Measurements from ENCODE around the gene TMED1.
"Not testable (repeated sequence)": the region's sequence is repeated elsewhere in the genome, so short reads cannot be mapped to it uniquely, and the experiment has no call there.

The TMED1 gene

GRCh38 chr19:10863107-10863717, 27.2 kb upstream of the TMED1 start:
- no peak for DNase-seq (ENCODE audit: extremely low read depth in 1 of 2, low read depth in 1 of 2)

GRCh38 chr19:10862561-10863106, 26.6 kb upstream of the TMED1 start:
- DNase-seq (ENCODE audit: extremely low read depth in 1 of 2, low read depth in 1 of 2) = no peak

GRCh38 chr19:10861103-10861651, 25.2 kb upstream of the TMED1 start:
- DNase-seq (ENCODE audit: extremely low read depth in 1 of 2, low read depth in 1 of 2) = no peak

- no peak for DNase-seq (ENCODE audit: extremely low read depth in 1 of 2, low read depth in 1 of 2)
Measured at GRCh38 chr19:10858204-10858828, 22.3 kb upstream of the TMED1 start.

- DNase-seq (ENCODE audit: extremely low read depth in 1 of 2, low read depth in 1 of 2) = not testable (repeated sequence)
Measured at GRCh38 chr19:10856899-10857298, 20.9 kb upstream of the TMED1 start.

GRCh38 chr19:10855879-10856522, 20.0 kb upstream of the TMED1 start:
- no peak for DNase-seq (ENCODE audit: extremely low read depth in 1 of 2, low read depth in 1 of 2)

GRCh38 chr19:10854350-10855089, 18.5 kb upstream of the TMED1 start:
- DNase-seq (ENCODE audit: extremely low read depth in 1 of 2, low read depth in 1 of 2) = no peak

GRCh38 chr19:10852941-10853340, 16.9 kb upstream of the TMED1 start:
- no peak for DNase-seq (ENCODE audit: extremely low read depth in 1 of 2, low read depth in 1 of 2)

- DNase-seq (ENCODE audit: extremely low read depth in 1 of 2, low read depth in 1 of 2) = no peak
Measured at GRCh38 chr19:10852098-10852800, 16.2 kb upstream of the TMED1 start.

GRCh38 chr19:10850631-10851030, 14.6 kb upstream of the TMED1 start:
- no peak for DNase-seq (ENCODE audit: extremely low read depth in 1 of 2, low read depth in 1 of 2)

GRCh38 chr19:10848230-10848856, 12.3 kb upstream of the TMED1 start, which contains the start of gene C19orf38:
C19orf38 (plus strand) TSS chr19:10848415; CDS start chr19:10848509, 94 bp downstream.
- no peak for DNase-seq (ENCODE audit: extremely low read depth in 1 of 2, low read depth in 1 of 2)

GRCh38 chr19:10846500-10847202, 10.6 kb upstream of the TMED1 start:
- DNase-seq (ENCODE audit: extremely low read depth in 1 of 2, low read depth in 1 of 2) = no peak

GRCh38 chr19:10842788-10843187, 6.8 kb upstream of the TMED1 start:
- DNase-seq (ENCODE audit: extremely low read depth in 1 of 2, low read depth in 1 of 2) = no peak

- DNase-seq (ENCODE audit: extremely low read depth in 1 of 2, low read depth in 1 of 2) = no peak
Measured at GRCh38 chr19:10839114-10840050, 3.4 kb upstream of the TMED1 start.

GRCh38 chr19:10838377-10838776, 2.4 kb upstream of the TMED1 start:
- no peak for DNase-seq (ENCODE audit: extremely low read depth in 1 of 2, low read depth in 1 of 2)

- DNase-seq (ENCODE audit: extremely low read depth in 1 of 2, low read depth in 1 of 2) = not testable (repeated sequence)
Measured at GRCh38 chr19:10837649-10838048, 1.6 kb upstream of the TMED1 start.

- DNase-seq (ENCODE audit: extremely low read depth in 1 of 2, low read depth in 1 of 2) = peak; percentile 51 to 57
Measured at GRCh38 chr19:10836479-10837330, 693 bp upstream of the TMED1 start.
